ENCODE data around the gene ATP6V1C2. TPM values are rescaled to one million over a fixed set of nuclear protein-coding genes. Genes with fewer than 3 reads are reported as not detected.

The ATP6V1C2 gene
- total RNA-seq, 1 donor from 2014 or later = 3.3 TPM

DNA sequence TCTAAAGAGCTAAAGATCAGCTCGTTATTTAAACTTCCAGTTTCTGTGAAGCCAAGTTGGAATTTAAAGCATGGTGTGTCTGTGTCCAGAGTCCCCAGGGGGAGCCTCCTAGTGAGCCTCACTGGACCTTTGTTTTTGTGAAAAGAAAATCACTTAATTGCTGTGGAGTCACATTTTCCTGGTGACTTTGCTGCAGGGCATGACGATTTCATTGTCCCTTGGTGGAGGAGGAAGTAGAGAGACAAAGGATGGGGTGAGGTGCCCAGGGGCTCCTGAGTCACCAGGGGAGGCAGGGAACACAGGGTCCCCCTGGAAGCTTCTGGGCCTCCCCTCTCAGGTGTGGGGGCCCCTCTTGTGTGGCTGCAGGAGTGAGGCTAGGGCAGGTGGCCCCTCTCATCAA is 19.7 kb downstream of the ATP6V1C2 start:
- Mint-ChIP-seq H3K27ac (no peak overlapping the region), H3K4me3 (no peak overlapping the region), H3K4me1 (peaks cover 24% of the 10 kb centered on the region), H3K9me3 (no peaks in the 10 kb centered on the region), H3K36me3 (ENCODE audit: low read depth) (no peaks in the 10 kb centered on the region), H3K27me3 (no peaks in the 10 kb centered on the region)
- TF ChIP-seq, protein P1, sequence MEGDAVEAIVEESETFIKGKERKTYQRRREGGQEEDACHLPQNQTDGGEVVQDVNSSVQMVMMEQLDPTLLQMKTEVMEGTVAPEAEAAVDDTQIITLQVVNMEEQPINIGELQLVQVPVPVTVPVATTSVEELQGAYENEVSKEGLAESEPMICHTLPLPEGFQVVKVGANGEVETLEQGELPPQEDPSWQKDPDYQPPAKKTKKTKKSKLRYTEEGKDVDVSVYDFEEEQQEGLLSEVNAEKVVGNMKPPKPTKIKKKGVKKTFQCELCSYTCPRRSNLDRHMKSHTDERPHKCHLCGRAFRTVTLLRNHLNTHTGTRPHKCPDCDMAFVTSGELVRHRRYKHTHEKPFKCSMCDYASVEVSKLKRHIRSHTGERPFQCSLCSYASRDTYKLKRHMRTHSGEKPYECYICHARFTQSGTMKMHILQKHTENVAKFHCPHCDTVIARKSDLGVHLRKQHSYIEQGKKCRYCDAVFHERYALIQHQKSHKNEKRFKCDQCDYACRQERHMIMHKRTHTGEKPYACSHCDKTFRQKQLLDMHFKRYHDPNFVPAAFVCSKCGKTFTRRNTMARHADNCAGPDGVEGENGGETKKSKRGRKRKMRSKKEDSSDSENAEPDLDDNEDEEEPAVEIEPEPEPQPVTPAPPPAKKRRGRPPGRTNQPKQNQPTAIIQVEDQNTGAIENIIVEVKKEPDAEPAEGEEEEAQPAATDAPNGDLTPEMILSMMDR (IDR thresholded peaks at IDR 0.05) = no peak
- CTCF ChIA-PET = no interaction called here
- DNase-seq (no peak), ATAC-seq (ENCODE audit: low read depth) (no peak)
- POLR2A ChIA-PET = no interaction called here
- intact Hi-C loops (cut with micrococcal nuclease) = no loop called here

DNA sequence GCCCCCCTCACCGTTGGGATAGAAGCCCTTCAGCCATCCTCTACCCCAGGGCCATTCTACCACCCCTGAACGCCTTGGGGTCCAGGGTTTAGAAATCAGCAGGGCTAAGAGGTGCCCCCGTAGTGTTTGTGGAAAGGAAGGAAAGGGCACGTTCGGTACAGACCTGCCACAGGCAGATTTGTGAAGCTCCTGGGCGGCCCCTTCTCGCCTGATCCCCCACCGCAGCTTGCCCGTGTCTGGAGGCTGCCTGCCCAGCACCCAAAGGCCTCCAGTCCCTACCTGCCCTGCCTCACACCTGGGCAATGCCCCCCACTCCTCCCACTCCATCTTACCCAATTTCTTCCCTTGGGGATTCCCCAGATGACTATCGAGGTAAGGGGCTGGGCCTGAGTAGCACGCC is 21.2 kb downstream of the ATP6V1C2 start:
- H3K4me1 Mint-ChIP-seq = peaks cover 37% of the 10 kb centered on the region
- DNase-seq (no peak), ATAC-seq (ENCODE audit: low read depth) (no peak)
- no peaks in the 10 kb centered on the region for H3K27me3 Mint-ChIP-seq
- H3K9me3 Mint-ChIP-seq = no peaks in the 10 kb centered on the region
- H3K27ac Mint-ChIP-seq = no peak overlapping the region
- intact Hi-C loops (cut with micrococcal nuclease) = no loop called here
- ChIA-PET CTCF (no interaction called here), POLR2A (no interaction called here)
- no peaks in the 10 kb centered on the region for H3K36me3 Mint-ChIP-seq (ENCODE audit: low read depth)
- no peak overlapping the region for H3K4me3 Mint-ChIP-seq
- TF ChIP-seq, protein P1 (IDR thresholded peaks at IDR 0.05) = no peak

DNA sequence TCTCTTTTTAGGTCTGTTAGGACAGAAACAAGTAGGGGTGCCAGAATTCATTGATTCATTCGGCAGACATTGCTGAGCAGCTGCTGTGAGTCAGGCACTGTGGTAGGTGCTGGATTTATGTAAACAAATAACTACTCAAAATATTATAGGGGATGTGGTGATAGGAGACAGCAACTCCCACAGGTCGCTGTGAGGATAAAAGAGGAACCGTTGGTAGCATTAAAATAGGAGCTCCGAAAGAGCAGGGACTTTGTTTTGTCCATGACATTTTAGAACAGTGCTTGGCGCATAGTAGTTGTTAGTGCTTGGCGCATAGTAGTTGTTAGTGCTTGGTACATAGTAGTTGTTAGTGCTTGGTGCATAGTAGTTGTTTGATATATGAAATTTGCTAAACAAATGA is 29.2 kb downstream of the ATP6V1C2 start:
- intact Hi-C loops (cut with micrococcal nuclease) = no loop called here
- TF ChIP-seq, protein P1 (IDR thresholded peaks at IDR 0.05) = no peak
- DNase-seq (no peak), ATAC-seq (ENCODE audit: low read depth) (no peak)
- H3K36me3 Mint-ChIP-seq (ENCODE audit: low read depth) = no peaks in the 10 kb centered on the region
- POLR2A ChIA-PET = no interaction called here
- H3K27me3 Mint-ChIP-seq = no peaks in the 10 kb centered on the region
- peaks cover 18% of the 10 kb centered on the region for H3K4me1 Mint-ChIP-seq
- no peak overlapping the region for H3K27ac Mint-ChIP-seq
- H3K9me3 Mint-ChIP-seq = no peaks in the 10 kb centered on the region
- H3K4me3 Mint-ChIP-seq = no peak overlapping the region
- CTCF ChIA-PET = no interaction called here

DNA sequence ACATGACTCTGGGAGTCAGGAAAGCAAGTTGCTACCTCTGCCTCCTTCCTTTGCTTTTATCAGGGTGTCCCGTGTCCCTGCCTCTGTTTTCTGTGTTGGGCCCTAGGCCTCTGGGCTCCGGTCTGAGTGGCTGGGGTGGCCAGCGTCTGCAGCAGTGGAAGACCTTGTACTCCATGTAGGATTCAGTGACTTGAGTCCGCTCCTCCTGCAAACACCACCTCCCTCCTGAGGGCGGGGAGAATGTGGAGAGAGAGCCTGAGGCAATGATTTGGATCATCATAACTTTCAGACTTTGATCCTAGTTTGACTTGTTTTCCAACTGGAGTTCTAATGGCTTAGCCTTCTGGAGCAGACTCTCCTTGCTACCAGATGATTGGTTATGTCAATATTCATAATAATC is 30.8 kb downstream of the ATP6V1C2 start:
- CTCF ChIA-PET = no interaction called here
- POLR2A ChIA-PET = no interaction called here

DNA sequence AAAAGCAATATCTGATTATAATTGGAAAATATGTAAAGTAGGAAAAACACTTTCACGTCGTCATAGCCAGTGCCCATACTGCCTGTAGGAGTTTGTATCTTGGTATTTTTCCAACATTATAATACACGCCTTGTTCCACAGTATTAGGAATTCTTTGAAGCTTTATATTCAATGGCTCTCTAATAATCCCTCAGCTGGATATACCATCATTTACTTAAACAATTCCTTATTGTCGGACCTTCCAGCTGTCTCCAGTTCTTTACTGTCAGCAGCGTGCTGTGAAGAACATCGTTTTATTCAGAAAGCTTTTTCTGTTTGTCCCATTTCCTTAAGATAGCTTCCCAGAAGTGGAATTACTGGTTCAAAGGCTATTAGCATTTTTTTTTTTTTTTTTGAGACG is 31.7 kb downstream of the ATP6V1C2 start:
- ATAC-seq (ENCODE audit: low read depth) (no peak), DNase-seq (no peak)
- ChIA-PET POLR2A (interaction anchor here (0.7 kb wide), 1 partner anchor 708 kb away, joined by 5 read pairs; no protein-coding TSS in a partner anchor), CTCF (interaction anchor here (0.6 kb wide), 1 partner anchor 1120 kb away, joined by 3 read pairs; no protein-coding TSS in a partner anchor)
- H3K9me3 Mint-ChIP-seq = no peaks in the 10 kb centered on the region
- no peaks in the 10 kb centered on the region for H3K36me3 Mint-ChIP-seq (ENCODE audit: low read depth)
- intact Hi-C loops (cut with micrococcal nuclease) = no loop called here
- H3K4me1 Mint-ChIP-seq = no peaks in the 10 kb centered on the region
- no peaks in the 10 kb centered on the region for H3K27me3 Mint-ChIP-seq
- TF ChIP-seq, protein P1 (IDR thresholded peaks at IDR 0.05) = no peak
- no peak overlapping the region for H3K27ac Mint-ChIP-seq
- no peak overlapping the region for H3K4me3 Mint-ChIP-seq

More for the DNA sequence above, 30.8 kb downstream of the ATP6V1C2 start:
- peaks cover 3% of the 10 kb centered on the region for H3K4me1 Mint-ChIP-seq
- intact Hi-C loops (cut with micrococcal nuclease) = no loop called here
- H3K27ac Mint-ChIP-seq = no peak overlapping the region
- ATAC-seq (ENCODE audit: low read depth) = no peak
- no peak for DNase-seq
- H3K4me3 Mint-ChIP-seq = no peak overlapping the region
- no peaks in the 10 kb centered on the region for H3K9me3 Mint-ChIP-seq
- TF ChIP-seq, protein P1 (IDR thresholded peaks at IDR 0.05) = no peak
- H3K36me3 Mint-ChIP-seq (ENCODE audit: low read depth) = no peaks in the 10 kb centered on the region
- H3K27me3 Mint-ChIP-seq = no peaks in the 10 kb centered on the region

Data from activated B cell treated with CpG ODN at 0.5 μM for 24 hours (primary cell).